ENCODE data around the gene NOLC1.

The NOLC1 gene

GRCh38 chr10:102140913-102141540 lies 11.2 kb upstream of the NOLC1 start:
- Histone ChIP-seq H3K4me2 (ENCODE audit: insufficient read depth, low read length) (no peak overlapping the region), H3K27ac (ENCODE audit: low read length) (no peak overlapping the region), H3K9me3 (ENCODE audit: insufficient read depth, low read length, severe bottlenecking) (no peaks in the 10 kb centered on the region), H3K79me2 (ENCODE audit: insufficient read depth, low read length) (peaks cover 79% of the 10 kb centered on the region), H3K4me3 (ENCODE audit: low read depth in 1 of 2, low read length in 2 of 2) (no peak overlapping the region), H3K27me3 (ENCODE audit: insufficient read depth, low read length, poor library complexity) (no peaks in the 10 kb centered on the region), H4K20me1 (ENCODE audit: insufficient read depth, low read length) (peaks cover 75% of the 10 kb centered on the region), H3K9ac (ENCODE audit: low read depth, low read length) (no peak overlapping the region), H2AFZ (ENCODE audit: low read depth, low read length) (no peak overlapping the region), H3K4me1 (ENCODE audit: insufficient read depth, low read length) (peaks cover 9% of the 10 kb centered on the region; the same call in 1 of the 2 replicates), H3K36me3 (ENCODE audit: insufficient read depth, low read length) (peaks cover 93% of the 10 kb centered on the region)
- TF ChIP-seq CTCF (IDR thresholded peaks at IDR 0.05; ENCODE audit: borderline replicate concordance, extremely low read depth, low read length, poor library complexity, severe bottlenecking) (no peak), EZH2 (IDR thresholded peaks at IDR 0.05; ENCODE audit: borderline replicate concordance, low read depth, low read length, severe bottlenecking) (no peak)
- DNase-seq = no peak
- no peak for ATAC-seq (ENCODE audit: insufficient read depth, low read depth)

- DNase-seq (no peak), ATAC-seq (ENCODE audit: insufficient read depth, low read depth) (no peak)
- Histone ChIP-seq H4K20me1 (ENCODE audit: insufficient read depth, low read length) (peaks cover 70% of the 10 kb centered on the region), H3K4me3 (ENCODE audit: low read depth in 1 of 2, low read length in 2 of 2) (no peak overlapping the region), H3K9me3 (ENCODE audit: insufficient read depth, low read length, severe bottlenecking) (no peaks in the 10 kb centered on the region), H3K27ac (ENCODE audit: low read length) (no peak overlapping the region), H3K4me2 (ENCODE audit: insufficient read depth, low read length) (no peak overlapping the region), H3K4me1 (ENCODE audit: insufficient read depth, low read length) (peaks cover 5% of the 10 kb centered on the region; the same call in 1 of the 2 replicates), H3K27me3 (ENCODE audit: insufficient read depth, low read length, poor library complexity) (no peaks in the 10 kb centered on the region), H2AFZ (ENCODE audit: low read depth, low read length) (no peak overlapping the region), H3K79me2 (ENCODE audit: insufficient read depth, low read length) (peaks cover 74% of the 10 kb centered on the region), H3K36me3 (ENCODE audit: insufficient read depth, low read length) (peaks cover 94% of the 10 kb centered on the region), H3K9ac (ENCODE audit: low read depth, low read length) (no peak overlapping the region)
- TF ChIP-seq CTCF (IDR thresholded peaks at IDR 0.05; ENCODE audit: borderline replicate concordance, extremely low read depth, low read length, poor library complexity, severe bottlenecking) (no peak), EZH2 (IDR thresholded peaks at IDR 0.05; ENCODE audit: borderline replicate concordance, low read depth, low read length, severe bottlenecking) (no peak)
Measured at GRCh38 chr10:102141583-102142107, 10.5 kb upstream of the NOLC1 start.

GRCh38 chr10:102146971-102147428 lies 5.2 kb upstream of the NOLC1 start:
- no peak overlapping the region for H2AFZ ChIP-seq (ENCODE audit: low read depth, low read length)
- peaks cover 91% of the 10 kb centered on the region for H3K36me3 ChIP-seq (ENCODE audit: insufficient read depth, low read length)
- peaks cover 27% of the 10 kb centered on the region; the same call in 1 of the 2 replicates for H3K79me2 ChIP-seq (ENCODE audit: insufficient read depth, low read length)

More at GRCh38 chr10:102146971-102147428, 5.2 kb upstream of the NOLC1 start:
- Histone ChIP-seq H3K27me3 (ENCODE audit: insufficient read depth, low read length, poor library complexity) (no peaks in the 10 kb centered on the region), H3K27ac (ENCODE audit: low read length) (no peak overlapping the region), H3K9ac (ENCODE audit: low read depth, low read length) (no peak overlapping the region), H3K4me1 (ENCODE audit: insufficient read depth, low read length) (peaks cover 10% of the 10 kb centered on the region), H3K4me3 (ENCODE audit: low read depth in 1 of 2, low read length in 2 of 2) (no peak overlapping the region), H4K20me1 (ENCODE audit: insufficient read depth, low read length) (peaks cover 24% of the 10 kb centered on the region; the same call in 1 of the 2 replicates), H3K9me3 (ENCODE audit: insufficient read depth, low read length, severe bottlenecking) (no peaks in the 10 kb centered on the region), H3K4me2 (ENCODE audit: insufficient read depth, low read length) (no peak overlapping the region)
- DNase-seq = no peak
- ATAC-seq (ENCODE audit: insufficient read depth, low read depth) = no peak
- TF ChIP-seq CTCF (IDR thresholded peaks at IDR 0.05; ENCODE audit: borderline replicate concordance, extremely low read depth, low read length, poor library complexity, severe bottlenecking) (no peak), EZH2 (IDR thresholded peaks at IDR 0.05; ENCODE audit: borderline replicate concordance, low read depth, low read length, severe bottlenecking) (no peak)

All from DND-41 (cell line).